ENCODE results near the gene ABCF2. TPM values are rescaled to one million over a fixed set of nuclear protein-coding genes. Genes with fewer than 3 reads are reported as not detected.
A peak's percentile ranks its signal among the peaks of the same experiment; 100 is the strongest.

The ABCF2 gene
- polyA plus RNA-seq, 1 experiment, result 62.5 TPM

DNA sequence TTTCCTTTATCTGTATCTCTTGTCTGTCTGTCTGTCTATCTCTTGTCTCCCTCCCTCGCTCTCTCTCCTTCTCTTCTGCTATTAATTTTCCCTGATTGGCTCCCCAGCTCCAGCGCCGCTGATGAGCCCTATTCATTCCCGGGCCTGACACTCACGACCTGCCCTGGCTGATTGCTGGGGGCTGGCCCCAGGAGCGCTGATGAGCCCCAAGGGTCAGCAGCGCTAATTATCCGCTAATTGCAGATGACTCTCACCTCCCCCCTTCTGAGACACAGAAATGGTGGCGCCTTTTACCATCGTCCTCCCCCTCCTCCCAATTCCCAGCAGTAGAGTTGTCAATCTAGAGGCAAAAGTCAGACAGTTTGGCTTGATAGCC lies 58.2 kb downstream of the ABCF2 start:
- no peak for DNase-seq (ENCODE audit: low read depth)
- TF ChIP-seq, protein P1, sequence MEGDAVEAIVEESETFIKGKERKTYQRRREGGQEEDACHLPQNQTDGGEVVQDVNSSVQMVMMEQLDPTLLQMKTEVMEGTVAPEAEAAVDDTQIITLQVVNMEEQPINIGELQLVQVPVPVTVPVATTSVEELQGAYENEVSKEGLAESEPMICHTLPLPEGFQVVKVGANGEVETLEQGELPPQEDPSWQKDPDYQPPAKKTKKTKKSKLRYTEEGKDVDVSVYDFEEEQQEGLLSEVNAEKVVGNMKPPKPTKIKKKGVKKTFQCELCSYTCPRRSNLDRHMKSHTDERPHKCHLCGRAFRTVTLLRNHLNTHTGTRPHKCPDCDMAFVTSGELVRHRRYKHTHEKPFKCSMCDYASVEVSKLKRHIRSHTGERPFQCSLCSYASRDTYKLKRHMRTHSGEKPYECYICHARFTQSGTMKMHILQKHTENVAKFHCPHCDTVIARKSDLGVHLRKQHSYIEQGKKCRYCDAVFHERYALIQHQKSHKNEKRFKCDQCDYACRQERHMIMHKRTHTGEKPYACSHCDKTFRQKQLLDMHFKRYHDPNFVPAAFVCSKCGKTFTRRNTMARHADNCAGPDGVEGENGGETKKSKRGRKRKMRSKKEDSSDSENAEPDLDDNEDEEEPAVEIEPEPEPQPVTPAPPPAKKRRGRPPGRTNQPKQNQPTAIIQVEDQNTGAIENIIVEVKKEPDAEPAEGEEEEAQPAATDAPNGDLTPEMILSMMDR (IDR thresholded peaks at IDR 0.05; ENCODE audit: insufficient read depth, low read depth, low read length), result no peak
- peaks cover 43% of the 10 kb centered on the region for H3K27me3 ChIP-seq (ENCODE audit: control insufficient read depth, insufficient read depth, low read length)
- ChIA-PET POLR2A (no interaction called here), CTCF (interaction anchor here (1.2 to 1.6 kb wide), 3 partner anchors 10 to 183 kb away, joined by 4 to 7 read pairs (median 5); no protein-coding TSS in a partner anchor)
- H3K36me3 ChIP-seq (ENCODE audit: control insufficient read depth, insufficient read depth, low read length), result no peaks in the 10 kb centered on the region
- no peak overlapping the region for H3K4me3 ChIP-seq (ENCODE audit: low read depth, low read length)

DNA sequence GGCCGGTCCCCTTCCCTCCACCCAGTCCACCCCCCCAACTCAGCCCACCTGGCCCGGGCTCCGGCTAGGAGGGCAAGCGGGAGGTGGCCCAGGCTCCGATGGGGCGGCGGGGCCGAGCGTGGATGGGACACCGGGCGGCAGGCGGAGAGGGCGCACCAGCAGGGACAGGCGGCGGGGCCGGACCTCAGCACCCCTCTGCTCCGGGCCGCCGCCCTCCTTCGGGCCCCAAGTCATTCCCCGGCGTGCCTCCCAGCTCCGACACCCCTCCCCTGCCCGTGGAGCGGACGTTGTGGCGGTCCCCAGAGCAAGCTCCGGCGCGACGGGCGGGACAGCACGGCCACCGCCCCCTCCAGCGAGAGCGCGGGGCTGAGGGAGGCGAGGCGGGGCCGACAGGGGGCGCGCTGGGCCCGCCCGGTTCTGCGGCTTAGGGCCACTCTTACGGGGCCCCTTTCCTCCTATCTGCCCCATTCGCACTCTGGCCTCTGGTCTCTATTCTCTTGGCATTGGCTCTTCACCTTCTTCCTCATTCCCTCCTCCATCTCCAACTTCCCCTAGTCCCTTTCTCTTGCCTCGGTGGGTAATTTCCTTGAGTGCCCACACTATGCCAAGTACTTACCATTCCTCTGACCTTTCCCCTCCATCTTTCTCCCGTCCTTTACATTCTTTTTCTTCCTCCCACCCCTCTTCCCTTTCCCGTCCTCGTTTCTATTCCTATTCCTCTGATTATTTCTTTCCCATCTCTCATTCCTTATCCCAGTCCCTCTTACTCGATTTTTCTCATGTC lies 58.8 kb downstream of the ABCF2 start:
- CTCF ChIA-PET, result interaction anchor here (0.5 to 1.6 kb wide), 10 partner anchors 9 to 183 kb away, joined by 3 to 7 read pairs (median 4); no protein-coding TSS in a partner anchor
- peaks cover 44% of the 10 kb centered on the region for H3K27me3 ChIP-seq (ENCODE audit: control insufficient read depth, insufficient read depth, low read length)
- H3K4me3 ChIP-seq (ENCODE audit: low read depth, low read length), result no peak overlapping the region

DNA sequence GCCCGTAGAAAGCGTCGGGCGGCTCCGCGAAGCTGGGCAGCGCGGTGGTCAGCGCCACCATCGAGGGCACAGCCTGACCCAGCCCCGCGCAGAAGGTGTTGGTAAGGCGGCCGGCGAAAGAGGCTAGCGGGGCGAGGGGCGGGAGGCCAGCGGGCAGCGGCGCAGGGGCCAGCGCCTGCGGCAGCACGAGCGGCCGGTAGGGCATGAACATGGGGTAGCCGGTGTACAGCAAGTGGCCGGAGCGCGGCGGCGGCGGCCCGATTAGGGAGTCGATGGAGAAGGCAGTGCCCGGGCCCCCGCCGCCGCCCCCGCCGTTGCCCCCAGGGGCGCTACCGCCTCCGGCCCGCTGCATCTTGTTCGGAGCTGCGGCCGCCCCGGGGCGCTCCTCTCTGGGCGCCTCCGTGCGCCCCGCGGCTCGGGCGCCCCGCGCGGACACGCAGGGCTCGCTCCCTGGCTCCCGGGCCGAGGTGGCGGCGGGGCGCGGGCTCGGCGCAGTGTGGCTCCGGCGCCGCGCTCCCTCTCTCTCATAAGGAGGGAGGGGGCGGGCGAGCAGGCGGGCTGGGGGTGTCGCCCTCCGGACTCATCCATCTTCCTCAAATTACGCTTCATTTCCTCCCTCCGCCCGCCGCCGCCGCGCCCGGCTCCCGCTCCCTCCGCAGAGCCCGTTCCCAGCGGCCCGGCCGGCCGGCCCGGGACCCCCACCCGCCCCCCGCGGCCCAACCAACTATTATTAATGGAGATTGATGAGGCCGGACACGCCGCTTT lies 59.6 kb downstream of the ABCF2 start, which contains the start of gene GBX1:
TSS of gene GBX1 (minus strand) at position 498 of the 765 bp plus-strand sequence. CDS start at position 352, 146 bp downstream.
- no peak within 1 kb of the TSS for H3K4me3 ChIP-seq (ENCODE audit: low read depth, low read length)
- H3K36me3 ChIP-seq (ENCODE audit: control insufficient read depth, insufficient read depth, low read length), result no peaks in the 10 kb centered on the region
- CTCF ChIA-PET, result interaction anchor here (0.5 to 1.6 kb wide), 10 partner anchors 8 to 205 kb away, joined by 3 to 5 read pairs (median 3); no protein-coding TSS in a partner anchor
- DNase-seq (ENCODE audit: low read depth), result no peak
- peaks cover 48% of the 10 kb centered on the region for H3K27me3 ChIP-seq (ENCODE audit: control insufficient read depth, insufficient read depth, low read length)
- TF ChIP-seq, protein P1 (IDR thresholded peaks at IDR 0.05; ENCODE audit: insufficient read depth, low read depth, low read length), result no peak
- POLR2A ChIA-PET, result interaction anchor here (0.7 kb wide), 1 partner anchor 274 kb away, joined by 10 read pairs; no protein-coding TSS in a partner anchor

More for the DNA sequence above, 58.8 kb downstream of the ABCF2 start:
- no peaks in the 10 kb centered on the region for H3K36me3 ChIP-seq (ENCODE audit: control insufficient read depth, insufficient read depth, low read length)
- POLR2A ChIA-PET, result interaction anchor here (0.7 kb wide), 1 partner anchor 275 kb away, joined by 10 read pairs; no protein-coding TSS in a partner anchor
- no peak for DNase-seq (ENCODE audit: low read depth)
- TF ChIP-seq, protein P1 (IDR thresholded peaks at IDR 0.05; ENCODE audit: insufficient read depth, low read depth, low read length), result peak; percentile 40

DNA sequence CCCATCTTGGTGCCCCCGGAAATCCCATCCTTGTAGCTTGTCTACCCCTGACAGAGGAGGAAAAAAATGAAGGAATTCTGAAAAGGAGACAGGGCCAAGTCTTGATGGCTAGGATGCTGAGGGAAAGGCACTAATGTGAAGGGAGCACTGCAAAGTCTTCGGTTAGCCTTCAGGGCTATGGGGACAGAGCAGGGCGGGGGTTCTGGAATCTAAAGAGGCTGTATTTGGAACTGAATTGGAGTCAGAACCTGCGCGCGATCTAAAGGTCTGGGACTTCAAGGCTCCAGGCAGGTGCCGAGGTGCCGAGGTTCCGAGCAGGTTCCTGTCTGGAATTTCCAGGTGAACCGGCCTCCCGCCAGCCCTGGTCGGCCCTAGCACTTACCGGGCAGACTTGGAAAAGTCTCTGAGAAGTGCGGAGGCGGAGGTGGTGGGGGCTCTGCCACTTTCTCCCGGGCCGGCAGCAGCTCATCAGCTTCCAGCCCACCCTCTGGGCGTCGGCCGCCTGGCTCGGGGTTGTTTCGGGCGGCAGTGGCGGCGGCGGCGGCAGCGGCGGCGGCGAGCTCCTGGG lies 60.3 kb downstream of the ABCF2 start:
- Histone ChIP-seq H3K27me3 (ENCODE audit: control insufficient read depth, insufficient read depth, low read length) (peaks cover 50% of the 10 kb centered on the region), H3K36me3 (ENCODE audit: control insufficient read depth, insufficient read depth, low read length) (no peaks in the 10 kb centered on the region), H3K4me3 (ENCODE audit: low read depth, low read length) (no peak overlapping the region)
- TF ChIP-seq, protein P1 (IDR thresholded peaks at IDR 0.05; ENCODE audit: insufficient read depth, low read depth, low read length), result no peak
- ChIA-PET CTCF (interaction anchor here (0.8 to 1.6 kb wide), 7 partner anchors 9 to 204 kb away, joined by 3 to 4 read pairs (median 3); no protein-coding TSS in a partner anchor), POLR2A (interaction anchor here (0.6 kb wide), 1 partner anchor 395 kb away, joined by 15 read pairs; no protein-coding TSS in a partner anchor)
- no peak for DNase-seq (ENCODE audit: low read depth)

Other genes starting within 250 kb of the ABCF2 start
- 0.02 and 0.06 TPM in 2 replicates for gene KCNH2, start 248.9 kb downstream of the ABCF2 start, polyA plus RNA-seq (2011; rRNA removed)
- gene NOS3, start 236.2 kb downstream of the ABCF2 start, polyA plus RNA-seq (2011; rRNA removed), result 0.60 and 1.3 TPM in 2 replicates
- 0.07 and 0.15 TPM in 2 replicates for gene ATG9B, start 202.7 kb downstream of the ABCF2 start, polyA plus RNA-seq (2011; rRNA removed)
- 13.0 and 23.6 TPM in 2 replicates for gene ABCB8, start 198.8 kb downstream of the ABCF2 start, polyA plus RNA-seq (2011; rRNA removed)
- gene ASIC3, start 178.7 kb downstream of the ABCF2 start, polyA plus RNA-seq (2011; rRNA removed), result 0.26 and 0.45 TPM in 2 replicates
- 30.0 and 33.2 TPM in 2 replicates for gene CDK5, start 169.3 kb downstream of the ABCF2 start, polyA plus RNA-seq (2011; rRNA removed)
- gene SLC4A2, start 167.6 kb downstream of the ABCF2 start, polyA plus RNA-seq (2011; rRNA removed), result 59.0 and 86.1 TPM in 2 replicates
- 49.3 and 89.9 TPM in 2 replicates for gene FASTK, start 146.4 kb downstream of the ABCF2 start, polyA plus RNA-seq (2011; rRNA removed)
- gene TMUB1, start 143.7 kb downstream of the ABCF2 start, polyA plus RNA-seq (2011; rRNA removed), result 13.6 and 27.8 TPM in 2 replicates
- gene AGAP3, start 140.7 kb downstream of the ABCF2 start, polyA plus RNA-seq (2011; rRNA removed), result 43.9 and 52.1 TPM in 2 replicates
- not detected in 2 replicates for gene GBX1, start 59.5 kb downstream of the ABCF2 start, polyA plus RNA-seq (2011; rRNA removed)
- gene ASB10, start 40.0 kb downstream of the ABCF2 start, polyA plus RNA-seq (2011; rRNA removed), result not detected in 2 replicates
- gene H2BK1, start 16.7 kb downstream of the ABCF2 start, polyA plus RNA-seq (2011; rRNA removed), result not detected in 2 replicates
- gene CHPF2, start 5.3 kb upstream of the ABCF2 start, polyA plus RNA-seq (2011; rRNA removed), result 26.1 and 42.6 TPM in 2 replicates
- gene SMARCD3, start 21.5 kb upstream of the ABCF2 start, polyA plus RNA-seq (2011; rRNA removed), result 37.7 and 46.6 TPM in 2 replicates
- 44.5 and 46.3 TPM in 2 replicates for gene NUB1, start 114.6 kb upstream of the ABCF2 start, polyA plus RNA-seq (2011; rRNA removed)
- 0.04 TPM in 1 of 2 replicates, not detected in the other for gene WDR86, start 182.8 kb upstream of the ABCF2 start, polyA plus RNA-seq (2011; rRNA removed)
- gene CRYGN, start 212.9 kb upstream of the ABCF2 start, polyA plus RNA-seq (2011; rRNA removed), result 0.07 and 0.10 TPM in 2 replicates

Measured in BJ (cell line).